Effector CD8-positive, alpha-beta T cell (primary cell): ENCODE measurements around the gene ZBTB7C.

ENCODE experiments used
- DNase-seq: peaks from one replicate; lab custom pipeline; 2025; lab: John Stamatoyannopoulos, UW

ZBTB7C gene

DNA sequence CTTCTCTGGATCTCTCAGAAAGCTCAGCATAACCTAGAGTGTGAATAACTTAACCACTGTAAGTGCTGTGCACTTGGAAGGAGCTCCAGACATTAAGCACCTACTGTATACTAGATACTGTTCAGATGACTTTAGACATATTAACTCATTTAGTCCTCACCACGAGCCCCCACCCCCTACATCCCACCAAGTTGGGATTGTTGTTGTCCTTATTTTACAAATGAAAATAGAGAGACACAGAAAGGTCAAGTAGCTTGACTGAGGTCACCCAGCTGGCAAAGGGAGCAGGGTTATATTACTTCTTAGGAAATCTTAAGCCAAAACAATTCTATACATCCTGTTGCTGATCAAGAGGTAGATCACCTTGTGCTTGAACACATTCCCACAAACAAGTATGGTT, 244.5 kb downstream of the ZBTB7C start:
- DNase-seq: no peak

GRCh38 chr18:48164116-48164515, 245.1 kb downstream of the ZBTB7C start:
- no peak for DNase-seq

GRCh38 chr18:48163738-48164115, 245.5 kb downstream of the ZBTB7C start:
- no peak for DNase-seq

- no peak for DNase-seq
Observed at GRCh38 chr18:48162956-48163737, 246.0 kb downstream of the ZBTB7C start.

GRCh38 chr18:48161911-48162698, 247.1 kb downstream of the ZBTB7C start:
- no peak for DNase-seq

DNA sequence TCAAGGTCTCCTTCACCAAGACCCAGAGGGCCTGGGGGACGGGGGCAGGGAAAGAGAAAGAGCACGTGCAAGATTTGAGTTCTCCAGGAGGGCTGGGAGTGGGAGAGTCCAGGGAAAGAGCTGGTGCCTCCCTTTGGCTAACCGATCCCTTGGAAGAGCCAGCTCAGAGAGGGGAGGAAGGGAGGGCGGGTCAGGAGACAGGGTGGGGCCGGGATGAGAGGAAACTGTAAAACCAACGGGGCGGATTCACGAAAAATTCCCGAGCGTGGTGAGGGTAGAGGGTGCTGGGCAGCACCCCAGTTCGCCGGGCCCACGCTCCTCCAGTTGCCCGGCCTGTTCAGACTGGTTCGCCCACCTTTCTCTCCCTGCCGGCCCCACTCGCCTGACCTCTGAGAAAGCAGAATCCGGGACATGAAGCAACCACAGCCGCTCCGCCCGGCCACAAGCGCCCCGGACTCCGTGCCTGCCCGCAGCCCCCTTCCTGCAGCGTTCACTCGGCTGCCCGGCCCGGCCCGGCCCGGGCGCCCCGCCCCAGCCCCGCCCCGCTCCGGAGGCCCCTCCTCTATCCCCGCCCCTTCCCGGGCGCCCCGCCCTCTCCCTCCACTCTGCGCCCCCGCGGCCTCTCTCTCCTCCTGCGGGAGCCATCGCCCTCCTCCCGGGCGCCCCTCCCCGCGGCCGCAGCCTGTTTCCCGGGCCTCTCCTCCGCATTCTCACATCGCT, 247.8 kb downstream of the ZBTB7C start:
- peak; percentile 19 for DNase-seq

- no peak for DNase-seq
Observed at GRCh38 chr18:48160622-48161021, 248.6 kb downstream of the ZBTB7C start.

- DNase-seq: no peak
Observed at GRCh38 chr18:48159816-48160215, 249.4 kb downstream of the ZBTB7C start.

DNA sequence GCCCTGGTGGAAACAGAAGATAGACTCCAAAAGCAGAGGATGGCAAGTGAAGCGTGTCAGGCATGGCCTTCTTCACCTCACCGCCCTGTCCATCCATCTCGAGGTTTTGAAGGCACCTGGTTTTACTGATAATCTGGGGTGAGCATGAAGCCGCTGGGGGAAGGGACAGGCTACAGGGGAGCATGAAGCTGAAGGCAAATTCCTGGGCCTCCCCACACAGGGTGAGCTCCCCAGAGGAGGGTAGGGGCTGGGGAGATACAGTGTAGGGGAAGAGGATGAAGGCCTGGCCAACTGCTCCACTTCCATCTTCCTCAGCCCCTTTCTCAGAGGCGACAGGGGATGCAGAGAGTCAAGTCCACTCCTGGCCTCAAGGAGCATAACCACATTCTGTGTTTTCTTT, 250.5 kb downstream of the ZBTB7C start:
- no peak for DNase-seq

GRCh38 chr18:48157956-48158355, 251.2 kb downstream of the ZBTB7C start:
- no peak for DNase-seq

- DNase-seq: no peak
Observed at GRCh38 chr18:48155856-48156255, 253.3 kb downstream of the ZBTB7C start.

DNA sequence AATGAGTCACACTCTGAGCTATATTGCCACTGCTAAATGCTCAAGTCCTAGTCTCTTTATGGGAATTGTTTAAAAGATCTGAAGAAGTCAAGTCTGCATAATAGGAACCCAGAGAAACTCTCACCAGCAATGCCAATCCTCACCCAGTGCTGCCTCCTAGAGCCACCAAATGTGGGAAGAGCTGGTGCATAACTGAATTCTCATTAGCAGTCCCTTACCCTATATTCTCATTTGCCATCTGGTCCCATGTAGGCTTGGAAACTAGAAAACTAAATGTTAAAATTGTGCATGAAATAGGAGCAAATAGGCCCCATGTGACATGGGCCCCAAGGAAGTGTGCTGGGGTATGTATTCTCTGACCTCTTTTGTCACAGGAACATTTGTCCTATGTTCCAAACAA, 254.4 kb downstream of the ZBTB7C start:
- DNase-seq: no peak

DNA sequence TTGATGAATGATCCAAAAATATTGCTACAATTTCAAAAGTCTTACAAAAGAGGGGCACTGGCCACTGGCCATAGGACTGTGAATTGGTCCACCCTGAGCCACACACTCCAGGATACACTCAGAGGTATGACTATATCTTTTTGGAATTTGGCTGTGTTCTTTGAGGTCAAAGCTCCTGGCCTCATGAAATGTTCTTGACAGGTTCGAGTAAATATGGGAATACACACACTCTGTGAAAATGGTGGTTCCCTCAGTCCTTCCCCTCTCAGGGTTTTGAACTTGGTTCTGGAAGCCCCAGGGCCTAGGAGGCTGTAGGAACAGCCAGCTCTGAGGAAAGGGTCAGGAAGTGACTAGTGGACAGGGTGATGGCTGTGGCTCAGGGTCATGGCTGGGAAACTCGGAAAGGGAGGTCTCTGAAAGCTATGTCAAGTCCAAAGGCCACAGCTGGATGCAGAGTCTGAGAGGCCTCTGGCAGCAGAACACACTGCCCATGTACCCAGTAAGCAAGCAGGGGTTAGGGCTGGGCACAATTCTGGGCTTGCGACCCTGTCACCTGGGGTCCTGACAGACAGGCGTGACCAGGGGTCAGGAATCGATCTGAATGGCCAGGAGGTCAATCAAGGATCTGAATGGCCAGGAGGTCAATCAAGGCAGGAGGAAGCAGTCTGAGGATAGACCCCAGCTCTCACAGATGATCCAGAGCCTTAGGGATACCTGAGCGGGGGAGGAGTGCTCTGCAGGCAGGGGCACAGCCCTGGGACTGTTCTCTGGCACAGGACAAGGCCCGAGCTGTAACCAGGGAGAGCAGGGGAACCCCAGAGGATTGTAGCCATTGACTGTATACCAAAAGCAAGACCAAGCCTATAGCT, 255.3 kb downstream of the ZBTB7C start:
- DNase-seq: no peak

DNA sequence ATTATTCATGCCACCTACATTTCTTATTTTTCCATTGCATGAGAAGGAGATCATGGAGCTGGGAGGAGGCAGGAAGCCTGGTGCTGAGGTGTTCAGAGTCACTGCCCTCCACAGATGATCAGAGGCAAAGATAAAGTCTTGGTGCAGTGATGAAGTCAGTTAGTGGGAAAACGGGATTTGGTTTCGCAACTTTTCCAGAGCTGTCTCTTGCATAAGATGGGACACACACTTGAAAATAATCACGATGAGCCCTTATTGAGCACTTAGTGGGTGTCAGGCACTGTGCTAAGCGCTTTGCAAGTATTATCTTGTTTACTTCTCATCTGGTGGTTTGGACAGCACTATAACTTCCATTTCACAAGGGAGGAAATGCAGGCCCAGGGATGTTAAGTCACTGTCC, 256.6 kb downstream of the ZBTB7C start:
- no peak for DNase-seq

GRCh38 chr18:48151421-48152065, 257.6 kb downstream of the ZBTB7C start:
- DNase-seq: no peak

GRCh38 chr18:48149020-48149685, 260.0 kb downstream of the ZBTB7C start:
- DNase-seq: no peak

DNA sequence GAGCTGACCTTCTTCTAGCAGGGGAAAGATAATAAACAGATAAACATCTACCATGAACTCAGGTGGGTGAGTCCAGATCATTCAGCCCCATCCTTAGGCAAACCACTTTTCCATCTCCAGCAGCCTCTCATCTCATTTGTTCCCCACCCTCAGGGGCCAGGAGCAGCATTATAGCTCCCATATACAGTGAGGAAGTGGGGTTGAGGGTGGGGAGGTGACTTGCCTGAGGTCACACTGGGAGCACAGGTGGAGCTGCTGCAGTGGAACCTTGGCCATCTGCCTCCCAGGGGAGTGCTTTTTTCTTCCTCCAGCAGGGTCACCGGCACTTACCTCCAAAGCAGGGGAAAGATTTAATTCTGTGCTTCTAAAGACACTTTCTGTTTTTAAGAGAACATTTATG, 266.2 kb downstream of the ZBTB7C start:
- no peak for DNase-seq

DNA sequence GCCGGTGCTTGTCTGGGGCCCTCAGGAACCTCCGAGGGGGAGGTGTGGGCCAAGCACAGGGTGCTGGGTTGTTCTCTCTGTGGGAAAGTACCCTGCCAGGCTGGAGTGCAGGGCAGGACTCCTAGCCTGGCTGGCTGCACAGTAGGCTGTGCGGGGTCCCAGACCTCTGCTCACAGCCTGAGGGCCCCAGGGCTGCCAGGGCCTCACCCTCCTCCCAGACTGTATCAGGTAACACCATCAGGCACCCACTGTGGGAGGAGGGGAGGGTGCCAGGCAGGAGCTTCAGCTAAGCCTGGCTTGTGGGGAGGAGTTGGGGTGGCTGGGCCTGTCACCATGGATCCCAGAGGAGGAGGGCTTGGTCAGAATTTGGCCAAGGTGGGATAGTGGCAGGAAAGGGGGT, 266.8 kb downstream of the ZBTB7C start:
- no peak for DNase-seq

DNA sequence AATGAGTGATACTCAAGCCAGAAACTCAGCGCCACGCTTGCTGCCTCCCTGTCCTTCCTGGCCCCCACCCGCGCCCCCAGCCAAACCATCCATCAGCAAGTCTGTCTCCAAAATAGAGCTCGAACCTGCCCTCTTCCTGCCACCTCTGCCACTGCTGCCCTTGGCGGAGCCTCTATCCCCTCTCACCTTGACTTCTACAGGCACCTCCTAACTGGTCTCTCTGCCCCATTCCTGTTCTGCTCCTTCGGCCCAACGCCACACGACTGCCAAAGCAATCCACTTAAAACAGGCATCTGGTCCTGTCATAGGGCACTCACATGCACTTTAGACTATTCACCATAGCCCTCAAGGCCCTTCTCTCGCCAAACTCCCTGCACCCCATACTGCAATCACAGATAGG, 268.5 kb downstream of the ZBTB7C start:
- DNase-seq: no peak

DNA sequence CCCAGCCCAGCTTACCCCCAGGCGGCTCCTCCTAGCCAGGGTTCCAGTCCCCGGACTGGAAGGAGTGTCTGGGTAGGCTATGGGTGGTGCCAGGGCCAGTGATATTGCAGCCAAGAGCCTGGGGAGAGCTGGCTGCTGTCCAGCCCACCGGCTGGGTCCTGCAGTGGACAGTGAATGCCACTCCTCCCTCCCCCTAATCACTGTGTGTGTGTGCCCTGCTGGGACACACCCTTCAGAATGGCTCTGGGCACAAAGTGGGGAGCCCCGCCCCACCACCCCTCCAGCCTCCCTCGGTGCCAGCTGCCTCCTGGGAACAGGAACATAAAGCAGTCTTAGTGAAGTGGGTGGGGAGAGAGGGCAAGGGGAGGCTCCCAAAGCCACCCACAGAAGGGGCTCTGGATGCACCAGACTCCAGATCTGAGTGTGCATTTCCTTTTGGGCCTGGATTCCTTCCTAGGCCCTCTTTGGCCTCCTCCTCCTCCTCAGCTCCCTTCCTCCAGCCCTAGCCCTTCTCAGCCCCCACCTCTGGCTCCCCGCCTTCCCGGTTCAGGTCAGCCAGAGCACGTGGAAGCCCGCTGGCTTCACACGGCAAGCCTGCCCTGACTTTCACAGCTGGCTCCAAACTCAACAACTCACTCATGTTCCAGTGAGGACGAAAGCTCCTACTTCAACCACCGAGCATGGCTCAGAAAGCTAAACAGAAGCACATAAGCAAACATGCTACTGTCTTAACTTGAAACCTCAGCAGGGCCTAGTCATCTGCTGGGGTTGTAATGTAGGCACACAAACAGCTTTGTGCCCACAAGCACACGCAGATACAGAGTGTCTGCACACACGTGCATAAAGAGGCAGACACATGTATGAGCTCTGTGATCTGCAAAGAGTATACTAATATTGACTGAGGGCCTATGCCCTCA, 269.5 kb downstream of the ZBTB7C start:
- DNase-seq: no peak
